ENCODE data around the gene GALK2.

GRCh38 chr15:49188933-49189332, 18.9 kb downstream of the GALK2 start:
- TF ChIP-seq CTCF (conservative IDR thresholded peaks at IDR 0.05; ENCODE audit: low read length) (no peak), EZH2phosphoT487 (IDR thresholded peaks at IDR 0.05; ENCODE audit: borderline replicate concordance) (no peak)

Measured in Loucy (cell line).